Measurements from ENCODE around the gene HECTD4. TPM values are rescaled to one million over a fixed set of nuclear protein-coding genes. Genes with fewer than 3 reads are reported as not detected.
A peak's percentile ranks its signal among the peaks of the same experiment; 100 is the strongest.

Gene HECTD4
- total RNA-seq, 1 donor from 2014 or later, result 66.0 TPM

GRCh38 chr12:112321245-112321644, 61.0 kb downstream of the HECTD4 start:
- no peak for DNase-seq

- no peak for DNase-seq
Observed at GRCh38 chr12:112319395-112319794, 62.8 kb downstream of the HECTD4 start.

- no peak for DNase-seq
Observed at GRCh38 chr12:112317481-112317880, 64.8 kb downstream of the HECTD4 start.

- no peak for DNase-seq
Observed at GRCh38 chr12:112314981-112315380, 67.2 kb downstream of the HECTD4 start.

GRCh38 chr12:112309797-112310196, 72.4 kb downstream of the HECTD4 start:
- no peak for DNase-seq

- DNase-seq, result no peak
Observed at GRCh38 chr12:112308652-112309051, 73.6 kb downstream of the HECTD4 start.

- DNase-seq, result no peak
Observed at GRCh38 chr12:112308161-112308560, 74.1 kb downstream of the HECTD4 start.

- DNase-seq, result no peak
Observed at GRCh38 chr12:112307317-112308011, 74.8 kb downstream of the HECTD4 start.

GRCh38 chr12:112305951-112306350, 76.3 kb downstream of the HECTD4 start:
- DNase-seq, result no peak

GRCh38 chr12:112304436-112304835, 77.8 kb downstream of the HECTD4 start:
- DNase-seq, result peak; percentile 15

GRCh38 chr12:112303799-112304198, 78.4 kb downstream of the HECTD4 start:
- no peak for DNase-seq

- no peak for DNase-seq
Observed at GRCh38 chr12:112303004-112303403, 79.2 kb downstream of the HECTD4 start.

- no peak for DNase-seq
Observed at GRCh38 chr12:112299704-112300103, 82.5 kb downstream of the HECTD4 start.

GRCh38 chr12:112297188-112297587, 85.0 kb downstream of the HECTD4 start:
- no peak for DNase-seq

GRCh38 chr12:112296183-112296582, 86.0 kb downstream of the HECTD4 start:
- DNase-seq, result no peak

GRCh38 chr12:112294793-112295192, 87.4 kb downstream of the HECTD4 start:
- DNase-seq, result no peak

GRCh38 chr12:112288638-112289037, 93.6 kb downstream of the HECTD4 start:
- DNase-seq, result no peak

- no peak for DNase-seq
Observed at GRCh38 chr12:112285600-112286401, 96.4 kb downstream of the HECTD4 start.

GRCh38 chr12:112283546-112283945, 98.7 kb downstream of the HECTD4 start:
- no peak for DNase-seq

GRCh38 chr12:112282920-112283319, 99.3 kb downstream of the HECTD4 start:
- no peak for DNase-seq

- no peak for DNase-seq
Observed at GRCh38 chr12:112275836-112276235, 106.4 kb downstream of the HECTD4 start.

GRCh38 chr12:112275207-112275606, 107.0 kb downstream of the HECTD4 start:
- no peak for DNase-seq

GRCh38 chr12:112270673-112271072, 111.6 kb downstream of the HECTD4 start:
- no peak for DNase-seq

GRCh38 chr12:112266473-112266872, 115.8 kb downstream of the HECTD4 start:
- DNase-seq, result no peak

All from skin of body (tissue), 2 donors.